T-helper 22 cell (primary cell): ENCODE results near the gene TREH.

Source experiments
- DNase-seq: peaks from one replicate; pipeline ENCODE4 v3.0.0-alpha.2; 2020; ENCODE audit warnings: low read depth

The TREH gene

GRCh38 chr11:118646393-118646792, 33.1 kb downstream of the TREH start:
- DNase-seq = no peak

- no peak for DNase-seq
Measured at GRCh38 chr11:118645066-118645715, 34.3 kb downstream of the TREH start.

GRCh38 chr11:118644496-118644895, 35.0 kb downstream of the TREH start:
- DNase-seq = no peak

GRCh38 chr11:118643995-118644345, 35.5 kb downstream of the TREH start:
- DNase-seq = no peak

- DNase-seq = no peak
Measured at GRCh38 chr11:118643142-118643994, 36.1 kb downstream of the TREH start.

- no peak for DNase-seq
Measured at GRCh38 chr11:118641397-118642019, 37.9 kb downstream of the TREH start.

- no peak for DNase-seq
Measured at GRCh38 chr11:118640332-118641154, 38.9 kb downstream of the TREH start.

GRCh38 chr11:118639899-118640298, 39.6 kb downstream of the TREH start:
- DNase-seq = no peak

GRCh38 chr11:118638726-118639125, 40.7 kb downstream of the TREH start:
- DNase-seq = no peak

- no peak for DNase-seq
Measured at GRCh38 chr11:118636569-118637290, 42.7 kb downstream of the TREH start.

- no peak for DNase-seq
Measured at GRCh38 chr11:118635642-118636041, 43.8 kb downstream of the TREH start.

- no peak for DNase-seq
Measured at GRCh38 chr11:118635237-118635591, 44.2 kb downstream of the TREH start.

GRCh38 chr11:118634431-118635236, 44.8 kb downstream of the TREH start:
- no peak for DNase-seq

GRCh38 chr11:118633979-118634378, 45.5 kb downstream of the TREH start:
- DNase-seq = no peak

- no peak for DNase-seq
Measured at GRCh38 chr11:118633319-118633690, 46.1 kb downstream of the TREH start.

- no peak for DNase-seq
Measured at GRCh38 chr11:118632577-118633318, 46.7 kb downstream of the TREH start.

- no peak for DNase-seq
Measured at GRCh38 chr11:118631142-118631909, 48.1 kb downstream of the TREH start.

- DNase-seq = no peak
Measured at GRCh38 chr11:118629761-118630661, 49.4 kb downstream of the TREH start.
